ENCODE results near the gene ABCF2.

ABCF2 gene

GRCh38 chr7:151201344-151201743 is 25.7 kb downstream of the ABCF2 start:
- Histone ChIP-seq H3K4me3 (ENCODE audit: low read depth, low read length) (no peak overlapping the region), H3K27me3 (replicated peaks) (peaks cover 25% of the 10 kb centered on the region), H3K36me3 (replicated peaks) (no peaks in the 10 kb centered on the region), H3K27ac (no peak overlapping the region)
- no peak for DNase-seq
- in situ Hi-C loops (cut with HindIII; ENCODE audit: low pct_ligation_motif_present, low sequenced_read_pairs): no loop called here
- no peak for TF ChIP-seq CTCF (IDR thresholded peaks at IDR 0.05; ENCODE audit: low read depth, low read length, missing control alignments)

- Histone ChIP-seq H3K27me3 (replicated peaks) (peaks cover 30% of the 10 kb centered on the region), H3K4me3 (ENCODE audit: low read depth, low read length) (no peak overlapping the region), H3K36me3 (replicated peaks) (no peaks in the 10 kb centered on the region), H3K27ac (no peak overlapping the region)
- TF ChIP-seq CTCF (IDR thresholded peaks at IDR 0.05; ENCODE audit: low read depth, low read length, missing control alignments): no peak
- no peak for DNase-seq
- in situ Hi-C loops (cut with HindIII; ENCODE audit: low pct_ligation_motif_present, low sequenced_read_pairs): no loop called here
Measured at GRCh38 chr7:151198945-151199848, 27.8 kb downstream of the ABCF2 start.

- H3K27ac ChIP-seq: no peak overlapping the region
- no peak for DNase-seq
- in situ Hi-C loops (cut with HindIII; ENCODE audit: low pct_ligation_motif_present, low sequenced_read_pairs): no loop called here
- H3K4me3 ChIP-seq (ENCODE audit: low read depth, low read length): no peak overlapping the region
- no peaks in the 10 kb centered on the region for H3K36me3 ChIP-seq (replicated peaks)
- peaks cover 25% of the 10 kb centered on the region for H3K27me3 ChIP-seq (replicated peaks)
- TF ChIP-seq CTCF (IDR thresholded peaks at IDR 0.05; ENCODE audit: low read depth, low read length, missing control alignments): no peak
Measured at GRCh38 chr7:151197932-151198331, 29.1 kb downstream of the ABCF2 start.

GRCh38 chr7:151195616-151196450 is 31.2 kb downstream of the ABCF2 start:
- H3K27ac ChIP-seq: no peak overlapping the region
- peaks cover 18% of the 10 kb centered on the region for H3K27me3 ChIP-seq (replicated peaks)
- no peak for TF ChIP-seq CTCF (IDR thresholded peaks at IDR 0.05; ENCODE audit: low read depth, low read length, missing control alignments)
- DNase-seq: no peak
- no peak overlapping the region for H3K4me3 ChIP-seq (ENCODE audit: low read depth, low read length)
- in situ Hi-C loops (cut with HindIII; ENCODE audit: low pct_ligation_motif_present, low sequenced_read_pairs): no loop called here
- no peaks in the 10 kb centered on the region for H3K36me3 ChIP-seq (replicated peaks)

- H3K36me3 ChIP-seq (replicated peaks): no peaks in the 10 kb centered on the region
- no peak for TF ChIP-seq CTCF (IDR thresholded peaks at IDR 0.05; ENCODE audit: low read depth, low read length, missing control alignments)
- in situ Hi-C loops (cut with HindIII; ENCODE audit: low pct_ligation_motif_present, low sequenced_read_pairs): no loop called here
- no peak for DNase-seq
- no peak overlapping the region for H3K4me3 ChIP-seq (ENCODE audit: low read depth, low read length)
- peaks cover 19% of the 10 kb centered on the region for H3K27me3 ChIP-seq (replicated peaks)
- no peak overlapping the region for H3K27ac ChIP-seq
Measured at GRCh38 chr7:151194188-151194587, 32.8 kb downstream of the ABCF2 start.

Data from brain microvascular endothelial cell (primary cell).